ENCODE results near the gene SNX21. TPM values are rescaled to one million over a fixed set of nuclear protein-coding genes. Genes with fewer than 3 reads are reported as not detected.
"Not testable (repeated sequence)": the region's sequence is repeated elsewhere in the genome, so short reads cannot be mapped to it uniquely, and the experiment has no call there.

The SNX21 gene
- total and polyA plus RNA-seq, 4 donors: 3.8 to 10.6 (median 4.8) TPM

DNA sequence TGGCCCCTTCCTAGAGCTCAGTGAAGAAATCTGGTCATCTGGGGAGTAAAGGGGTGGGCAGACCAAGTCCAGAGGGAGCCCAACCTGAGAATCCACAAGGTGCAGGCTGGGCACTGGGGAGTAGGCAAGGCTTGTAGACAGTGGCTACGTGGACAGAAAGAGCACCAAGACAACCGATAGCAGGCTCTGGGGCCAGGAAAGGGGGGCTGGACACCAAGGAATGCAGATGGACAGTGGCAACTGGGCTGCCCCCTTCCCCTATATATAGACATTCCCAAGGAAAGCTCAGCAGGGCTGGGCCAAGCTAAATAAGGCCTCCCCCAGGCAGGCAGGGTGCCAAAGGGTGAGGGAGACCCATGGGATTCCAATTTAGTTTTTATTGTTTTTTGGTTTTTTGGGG is 5.0 kb upstream of the SNX21 start:
- Histone ChIP-seq H3K27ac (ENCODE audit: low read depth in 1 of 2, low read length in 2 of 2) (no peak overlapping the region), H3K9me3 (ENCODE audit: control insufficient read depth in 4 of 4, low read length in 3 of 4) (no peaks in the 10 kb centered on the region), H3K27me3 (ENCODE audit: control insufficient read depth in 4 of 4, insufficient read depth in 4 of 4, low read length in 3 of 4) (no peaks in the 10 kb centered on the region), H3K36me3 (ENCODE audit: control insufficient read depth in 4 of 4, insufficient read depth in 3 of 4, low read depth in 1 of 4, low read length in 3 of 4) (no peaks in the 10 kb centered on the region), H3K9ac (ENCODE audit: low read depth in 1 of 2, low read length in 2 of 2) (no peak overlapping the region), H3K4me1 (ENCODE audit: control insufficient read depth in 4 of 4, insufficient read depth in 4 of 4, low read length in 3 of 4) (peaks cover 2 to 9% (median 5%) of the 10 kb centered on the region in 4 donors), H3K4me3 (ENCODE audit: low read depth in 1 of 3, low read length in 3 of 3) (no peak overlapping the region)
- WGBS: 81% methylated on average over 2 of the region's 2 CpGs
- no peak for DNase-seq (ENCODE audit: low spot score)
- no peak for TF ChIP-seq SP1 (IDR thresholded peaks at IDR 0.05)
- no peak for TF ChIP-seq EGR1 (IDR thresholded peaks at IDR 0.05; ENCODE audit: low read depth in 2 of 2)
- TF ChIP-seq MAX (IDR thresholded peaks at IDR 0.05): no peak
- TF ChIP-seq, protein P1, sequence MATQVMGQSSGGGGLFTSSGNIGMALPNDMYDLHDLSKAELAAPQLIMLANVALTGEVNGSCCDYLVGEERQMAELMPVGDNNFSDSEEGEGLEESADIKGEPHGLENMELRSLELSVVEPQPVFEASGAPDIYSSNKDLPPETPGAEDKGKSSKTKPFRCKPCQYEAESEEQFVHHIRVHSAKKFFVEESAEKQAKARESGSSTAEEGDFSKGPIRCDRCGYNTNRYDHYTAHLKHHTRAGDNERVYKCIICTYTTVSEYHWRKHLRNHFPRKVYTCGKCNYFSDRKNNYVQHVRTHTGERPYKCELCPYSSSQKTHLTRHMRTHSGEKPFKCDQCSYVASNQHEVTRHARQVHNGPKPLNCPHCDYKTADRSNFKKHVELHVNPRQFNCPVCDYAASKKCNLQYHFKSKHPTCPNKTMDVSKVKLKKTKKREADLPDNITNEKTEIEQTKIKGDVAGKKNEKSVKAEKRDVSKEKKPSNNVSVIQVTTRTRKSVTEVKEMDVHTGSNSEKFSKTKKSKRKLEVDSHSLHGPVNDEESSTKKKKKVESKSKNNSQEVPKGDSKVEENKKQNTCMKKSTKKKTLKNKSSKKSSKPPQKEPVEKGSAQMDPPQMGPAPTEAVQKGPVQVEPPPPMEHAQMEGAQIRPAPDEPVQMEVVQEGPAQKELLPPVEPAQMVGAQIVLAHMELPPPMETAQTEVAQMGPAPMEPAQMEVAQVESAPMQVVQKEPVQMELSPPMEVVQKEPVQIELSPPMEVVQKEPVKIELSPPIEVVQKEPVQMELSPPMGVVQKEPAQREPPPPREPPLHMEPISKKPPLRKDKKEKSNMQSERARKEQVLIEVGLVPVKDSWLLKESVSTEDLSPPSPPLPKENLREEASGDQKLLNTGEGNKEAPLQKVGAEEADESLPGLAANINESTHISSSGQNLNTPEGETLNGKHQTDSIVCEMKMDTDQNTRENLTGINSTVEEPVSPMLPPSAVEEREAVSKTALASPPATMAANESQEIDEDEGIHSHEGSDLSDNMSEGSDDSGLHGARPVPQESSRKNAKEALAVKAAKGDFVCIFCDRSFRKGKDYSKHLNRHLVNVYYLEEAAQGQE (IDR thresholded peaks at IDR 0.05): no peak
- TF ChIP-seq, protein P2, sequence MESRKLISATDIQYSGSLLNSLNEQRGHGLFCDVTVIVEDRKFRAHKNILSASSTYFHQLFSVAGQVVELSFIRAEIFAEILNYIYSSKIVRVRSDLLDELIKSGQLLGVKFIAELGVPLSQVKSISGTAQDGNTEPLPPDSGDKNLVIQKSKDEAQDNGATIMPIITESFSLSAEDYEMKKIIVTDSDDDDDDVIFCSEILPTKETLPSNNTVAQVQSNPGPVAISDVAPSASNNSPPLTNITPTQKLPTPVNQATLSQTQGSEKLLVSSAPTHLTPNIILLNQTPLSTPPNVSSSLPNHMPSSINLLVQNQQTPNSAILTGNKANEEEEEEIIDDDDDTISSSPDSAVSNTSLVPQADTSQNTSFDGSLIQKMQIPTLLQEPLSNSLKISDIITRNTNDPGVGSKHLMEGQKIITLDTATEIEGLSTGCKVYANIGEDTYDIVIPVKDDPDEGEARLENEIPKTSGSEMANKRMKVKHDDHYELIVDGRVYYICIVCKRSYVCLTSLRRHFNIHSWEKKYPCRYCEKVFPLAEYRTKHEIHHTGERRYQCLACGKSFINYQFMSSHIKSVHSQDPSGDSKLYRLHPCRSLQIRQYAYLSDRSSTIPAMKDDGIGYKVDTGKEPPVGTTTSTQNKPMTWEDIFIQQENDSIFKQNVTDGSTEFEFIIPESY (IDR thresholded peaks at IDR 0.05): no peak
- no peak for TF ChIP-seq YY1 (IDR thresholded peaks at IDR 0.05)
- no peak for TF ChIP-seq RXRA (IDR thresholded peaks at IDR 0.05)
- TF ChIP-seq, protein P3, sequence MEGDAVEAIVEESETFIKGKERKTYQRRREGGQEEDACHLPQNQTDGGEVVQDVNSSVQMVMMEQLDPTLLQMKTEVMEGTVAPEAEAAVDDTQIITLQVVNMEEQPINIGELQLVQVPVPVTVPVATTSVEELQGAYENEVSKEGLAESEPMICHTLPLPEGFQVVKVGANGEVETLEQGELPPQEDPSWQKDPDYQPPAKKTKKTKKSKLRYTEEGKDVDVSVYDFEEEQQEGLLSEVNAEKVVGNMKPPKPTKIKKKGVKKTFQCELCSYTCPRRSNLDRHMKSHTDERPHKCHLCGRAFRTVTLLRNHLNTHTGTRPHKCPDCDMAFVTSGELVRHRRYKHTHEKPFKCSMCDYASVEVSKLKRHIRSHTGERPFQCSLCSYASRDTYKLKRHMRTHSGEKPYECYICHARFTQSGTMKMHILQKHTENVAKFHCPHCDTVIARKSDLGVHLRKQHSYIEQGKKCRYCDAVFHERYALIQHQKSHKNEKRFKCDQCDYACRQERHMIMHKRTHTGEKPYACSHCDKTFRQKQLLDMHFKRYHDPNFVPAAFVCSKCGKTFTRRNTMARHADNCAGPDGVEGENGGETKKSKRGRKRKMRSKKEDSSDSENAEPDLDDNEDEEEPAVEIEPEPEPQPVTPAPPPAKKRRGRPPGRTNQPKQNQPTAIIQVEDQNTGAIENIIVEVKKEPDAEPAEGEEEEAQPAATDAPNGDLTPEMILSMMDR (IDR thresholded peaks at IDR 0.05; ENCODE audit: low read depth, low read length, missing input control): no peak
- TF ChIP-seq, protein P4, sequence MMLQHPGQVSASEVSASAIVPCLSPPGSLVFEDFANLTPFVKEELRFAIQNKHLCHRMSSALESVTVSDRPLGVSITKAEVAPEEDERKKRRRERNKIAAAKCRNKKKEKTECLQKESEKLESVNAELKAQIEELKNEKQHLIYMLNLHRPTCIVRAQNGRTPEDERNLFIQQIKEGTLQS (IDR thresholded peaks at IDR 0.05): no peak
- no peak for TF ChIP-seq RAD21 (IDR thresholded peaks at IDR 0.05)
- no peak for TF ChIP-seq FOXA1 (IDR thresholded peaks at IDR 0.05)
- TF ChIP-seq TAF1 (conservative IDR thresholded peaks at IDR 0.05): no peak

GRCh38 chr20:45829673-45830106 is 3.9 kb upstream of the SNX21 start:
- 82% methylated on average over 4 of the region's 4 CpGs for WGBS
- H3K4me3 ChIP-seq (ENCODE audit: low read depth in 1 of 3, low read length in 3 of 3); DNase-seq (ENCODE audit: low spot score); H3K9me3 ChIP-seq (ENCODE audit: control insufficient read depth in 4 of 4, low read length in 3 of 4); H3K36me3 ChIP-seq (ENCODE audit: control insufficient read depth in 4 of 4, insufficient read depth in 3 of 4, low read depth in 1 of 4, low read length in 3 of 4); H3K27ac ChIP-seq (ENCODE audit: low read depth in 1 of 2, low read length in 2 of 2); H3K27me3 ChIP-seq (ENCODE audit: control insufficient read depth in 4 of 4, insufficient read depth in 4 of 4, low read length in 3 of 4); H3K9ac ChIP-seq (ENCODE audit: low read depth in 1 of 2, low read length in 2 of 2): not testable (repeated sequence)
- H3K4me1 ChIP-seq (ENCODE audit: control insufficient read depth in 4 of 4, insufficient read depth in 4 of 4, low read length in 3 of 4): peaks cover 2 to 14% (median 8%) of the 10 kb centered on the region in 4 donors
- TF ChIP-seq RXRA (IDR thresholded peaks at IDR 0.05) (peak; percentile 4 to 22), SP1 (IDR thresholded peaks at IDR 0.05) (peak; percentile 10), HNF4A (conservative IDR thresholded peaks at IDR 0.05) (peak in 1 of 2 donors; percentile 39)
